Left cardiac atrium (tissue), 4 donors: Measurements from ENCODE around the gene KRTAP16-1. TPM values are rescaled to one million over a fixed set of nuclear protein-coding genes. Genes with fewer than 3 reads are reported as not detected.
A peak's percentile ranks its signal among the peaks of the same experiment; 100 is the strongest.

Experiments
- ATAC-seq, 2 donors: fragments of 200-7000 bp; cut with Tn5 transposase; one replicate each; pipeline ENCODE4 v1.9.1; 2020; ENCODE audit warnings: mild to moderate bottlenecking in 2 of 2, moderate library complexity in 2 of 2
- DNase-seq: peaks from one replicate; pipeline ENCODE4 v3.0.0-alpha.2; 2020
- intact Hi-C, 2 donors: fragments of 100-400 bp; cut with DNase I; formaldehyde crosslinking; loops; one replicate each; pipeline versions ENCODE4 v1.14.1 to v1.15.1; 2022 to 2023
- total RNA-seq, 2 donors: library from RNA; stranded (reverse); fragmentation: NEBNext Ultra II Directional; extraction: Animal tissue kit (Norgen Biotek cat#: 25700); gene quantifications; one replicate each; pipeline ENCODE4 v1.2.1, GENCODE V29; 2021
- donor health status: DM: no; HTN: yes; CAD: no.
- donor health status: DM: no; HTN: yes; CAD: no; lungs with severe emphysema.
- donor health status: DM: yes; HTN: yes; CAD: no.
- donor health status: Dilated cardiomyopathy.

Gene KRTAP16-1
- total RNA-seq, 2 donors from 2014 or later, result not detected

GRCh38 chr17:41332239-41332638 lies 23.1 kb upstream of the KRTAP16-1 start:
- no peak for DNase-seq
- intact Hi-C loops, result no loop called here
- no peak for ATAC-seq

- intact Hi-C loops, result no loop called here
- DNase-seq, result no peak
- no peak for ATAC-seq
Observed at GRCh38 chr17:41331606-41332005, 22.5 kb upstream of the KRTAP16-1 start.

GRCh38 chr17:41329279-41329948 lies 20.3 kb upstream of the KRTAP16-1 start:
- intact Hi-C loops, result loop anchor here in 1 of 2 donors (10.0 kb wide), 1 partner anchor 415 kb away; no protein-coding TSS in a partner anchor
- ATAC-seq (peak; percentile 44 to 48), DNase-seq (no peak)

- DNase-seq (no peak), ATAC-seq (no peak)
- intact Hi-C loops, result loop anchor here in 1 of 2 donors (10.0 kb wide), 1 partner anchor 413 kb away; no protein-coding TSS in a partner anchor
Observed at GRCh38 chr17:41328207-41328606, 19.1 kb upstream of the KRTAP16-1 start.

- DNase-seq (no peak), ATAC-seq (no peak)
- intact Hi-C loops, result loop anchor here in 1 of 2 donors (10.0 kb wide), 1 partner anchor 413 kb away; no protein-coding TSS in a partner anchor
Observed at GRCh38 chr17:41327411-41328120, 18.5 kb upstream of the KRTAP16-1 start.

- intact Hi-C loops, result loop anchor here in 1 of 2 donors (10.0 kb wide), 1 partner anchor 412 kb away; no protein-coding TSS in a partner anchor
- no peak for ATAC-seq
Observed at GRCh38 chr17:41326173-41327145, 17.4 kb upstream of the KRTAP16-1 start.

GRCh38 chr17:41325611-41326010 lies 16.5 kb upstream of the KRTAP16-1 start:
- ATAC-seq (no peak), DNase-seq (no peak)
- intact Hi-C loops, result loop anchor here in 1 of 2 donors (10.0 kb wide), 1 partner anchor 411 kb away; no protein-coding TSS in a partner anchor

More at GRCh38 chr17:41326173-41327145, 17.4 kb upstream of the KRTAP16-1 start:
- DNase-seq, result no peak

- intact Hi-C loops, result loop anchor here in 1 of 2 donors (10.0 kb wide), 1 partner anchor 410 kb away; no protein-coding TSS in a partner anchor
- ATAC-seq (no peak), DNase-seq (no peak)
Observed at GRCh38 chr17:41325126-41325525, 16.0 kb upstream of the KRTAP16-1 start.

GRCh38 chr17:41324180-41325075 lies 15.3 kb upstream of the KRTAP16-1 start:
- intact Hi-C loops, result loop anchor here in 1 of 2 donors (10.0 kb wide), 1 partner anchor 410 kb away; no protein-coding TSS in a partner anchor
- ATAC-seq (no peak), DNase-seq (no peak)

- DNase-seq, result no peak
- ATAC-seq, result no peak
- intact Hi-C loops, result loop anchor here in 1 of 2 donors (10.0 kb wide), 1 partner anchor 408 kb away; no protein-coding TSS in a partner anchor
Observed at GRCh38 chr17:41322903-41323895, 14.1 kb upstream of the KRTAP16-1 start.

- ATAC-seq (no peak), DNase-seq (no peak)
- intact Hi-C loops, result loop anchor here in 1 of 2 donors (10.0 kb wide), 1 partner anchor 407 kb away; no protein-coding TSS in a partner anchor
Observed at GRCh38 chr17:41322094-41322902, 13.2 kb upstream of the KRTAP16-1 start.

GRCh38 chr17:41318231-41318630 lies 9.1 kb upstream of the KRTAP16-1 start:
- ATAC-seq (no peak), DNase-seq (no peak)
- intact Hi-C loops, result no loop called here

- DNase-seq (no peak), ATAC-seq (no peak)
- intact Hi-C loops, result no loop called here
Observed at GRCh38 chr17:41315814-41316445, 6.8 kb upstream of the KRTAP16-1 start.

- intact Hi-C loops, result no loop called here
- DNase-seq (no peak), ATAC-seq (no peak)
Observed at GRCh38 chr17:41315204-41315794, 6.2 kb upstream of the KRTAP16-1 start, which contains the start of gene KRTAP17-1. Gene KRTAP17-1, minus strand, starts transcription at chr17:41315710. Its CDS starts 60 bp downstream, at chr17:41315650.

GRCh38 chr17:41311111-41311510 lies 2.0 kb upstream of the KRTAP16-1 start:
- DNase-seq (no peak), ATAC-seq (no peak)
- intact Hi-C loops, result no loop called here
